Activated T-helper 1 cell treated with anti-CD3 and anti-CD28 coated beads, Interleukin-2, amount 50 U/mL, for 16 hours (primary cell): ENCODE measurements around the gene TAF1B.

ENCODE experiments used
- DNase-seq, 2 donors: peaks; one replicate each; pipeline ENCODE4 v3.0.0-alpha.2; 2020; ENCODE audit warnings: low read depth in 1 of 2, low spot score in 1 of 2

Gene TAF1B

GRCh38 chr2:9982891-9983290 lies 139.6 kb downstream of the TAF1B start:
- DNase-seq: no peak

GRCh38 chr2:9983401-9984216 lies 140.3 kb downstream of the TAF1B start:
- no peak for DNase-seq
